ENCODE measurements around the gene CCR6. TPM values are rescaled to one million over a fixed set of nuclear protein-coding genes. Genes with fewer than 3 reads are reported as not detected.

Gene CCR6
- total and polyA plus RNA-seq, 10 of the 15 experiments (the other 5 are each of a cell fraction or from before 2014, with no cell fraction given), result 2.2 to 7.6 (median 6.7) TPM

DNA sequence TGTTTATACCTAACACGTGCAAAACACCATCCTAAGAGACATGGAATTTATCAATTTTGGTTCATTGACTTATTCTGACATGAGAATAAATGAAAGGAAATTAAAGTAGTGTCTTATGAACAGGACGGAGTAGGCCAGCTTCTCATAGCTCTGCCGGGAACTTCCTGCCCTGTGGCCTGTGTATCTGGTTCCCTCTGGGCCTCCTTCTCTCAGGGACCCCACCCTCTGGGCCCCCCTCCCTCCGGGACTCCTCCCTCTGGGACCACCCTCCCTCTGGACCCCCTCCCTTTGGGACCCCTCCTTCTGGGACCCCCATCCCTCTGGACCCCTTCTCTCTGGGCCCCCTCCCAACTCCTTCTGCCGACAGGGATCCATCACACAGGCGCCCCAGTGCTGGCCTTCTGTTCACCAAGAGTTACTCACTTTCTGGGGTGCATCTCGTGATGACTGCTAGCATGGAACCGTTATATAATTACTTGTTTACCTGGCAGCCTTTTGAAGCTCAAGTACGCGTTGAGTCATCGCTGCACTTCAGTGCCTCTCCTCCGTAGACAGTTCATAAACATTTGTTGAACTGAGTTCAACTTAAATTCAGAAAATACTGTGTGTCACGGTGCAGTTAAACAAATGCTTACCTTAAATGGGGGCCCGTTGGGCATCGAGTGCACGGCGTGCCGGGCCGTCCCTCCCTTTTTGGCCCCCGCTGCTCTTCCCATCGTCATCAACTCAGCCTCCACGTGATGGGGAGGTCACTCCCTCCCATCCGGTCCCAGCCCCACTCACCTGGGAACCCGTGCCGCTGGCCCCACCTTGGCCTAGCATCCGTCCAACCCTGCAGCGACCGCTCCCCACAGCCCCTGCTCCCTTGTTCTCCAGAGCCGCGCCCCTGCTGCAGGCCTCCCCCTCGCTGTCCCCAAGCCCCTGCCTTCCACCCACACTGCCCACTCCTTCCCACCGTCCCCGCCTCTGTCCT is 8.1 kb downstream of the CCR6 start:
- FAIRE-seq (no peak), DNase-seq (ENCODE audit: low read depth, low spot score) (no peak), ATAC-seq (peak; percentile 62)
- H3K4me1 ChIP-seq (ENCODE audit: control insufficient read depth, insufficient read depth, low read length), result peaks cover 21% of the 10 kb centered on the region
- in situ Hi-C loops (cut with MboI) (loop anchor here (10.0 to 25.0 kb wide), 2 partner anchors 119 to 356 kb away; no protein-coding TSS in a partner anchor), intact Hi-C loops (cut with micrococcal nuclease; ENCODE audit: unreplicated experiment) (loop anchor here (1.0 to 2.0 kb wide), 2 partner anchors 20 to 36 kb away; no protein-coding TSS in a partner anchor)
- peak overlapping the region; percentile 1; the same call in 1 of the 2 replicates for H3K4me3 ChIP-seq
- H3K36me3 ChIP-seq (ENCODE audit: control insufficient read depth in 2 of 2, insufficient read depth in 2 of 2, low read length in 1 of 2), result peaks cover 0 to 2% of the 10 kb centered on the region in 2 experiments; a peak in 2 of 4 replicates
- ChIA-PET POLR2A (interaction anchor here (1.5 to 14.7 kb wide), 5 partner anchors 11 to 132 kb away, joined by 3 to 279 read pairs (median 12); partner anchors contain the start of genes CCR6 and CEP43), RAD21 (ENCODE audit: unreplicated experiment) (interaction anchor here (1.4 to 5.7 kb wide), 11 partner anchors 9 to 180 kb away, joined by 4 to 84 read pairs (median 9); partner anchors contain the start of genes CCR6 and RNASET2), CTCF (interaction anchor here (1.0 to 5.3 kb wide), 10 partner anchors 9 to 142 kb away, joined by 3 to 60 read pairs (median 10); partner anchors contain the start of gene CEP43), SMC1A (ENCODE audit: uncharacterized antibody, unreplicated experiment) (interaction anchor here (0.6 to 21.7 kb wide), 13 partner anchors 7 to 130 kb away, joined by 3 to 542 read pairs (median 12); partner anchors contain the start of genes CCR6 and CEP43)
- H3K4me2 ChIP-seq (ENCODE audit: control insufficient read depth, insufficient read depth), result peak overlapping the region; percentile 32
- peak overlapping the region; percentile 9 for H3K27ac ChIP-seq (ENCODE audit: control insufficient read depth, insufficient read depth)
- peaks cover 6% of the 10 kb centered on the region for H3K79me2 ChIP-seq (ENCODE audit: control insufficient read depth, insufficient read depth, low read length)
- no peak overlapping the region for H3K9ac ChIP-seq (ENCODE audit: control insufficient read depth, insufficient read depth, low read length)
- no peak overlapping the region for H2AFZ ChIP-seq (ENCODE audit: control insufficient read depth, low read depth, low read length)
- BruUV-seq (replicated peaks), result no TSS peak
- H4K20me1 ChIP-seq (ENCODE audit: control insufficient read depth, insufficient read depth), result no peaks in the 10 kb centered on the region
- whole genome bisulfite sequencing (ENCODE audit: insufficient coverage, insufficient replicate concordance, low lambda C conversion rate, missing lambda C conversion rate), result 25% methylated on average over 28 of the region's 33 CpGs
- peaks cover 5% of the 10 kb centered on the region; the same call in 2 of the 3 replicates for H3K9me3 ChIP-seq (replicated peaks; ENCODE audit: control insufficient read depth, insufficient read depth, low read length)
- no peaks in the 10 kb centered on the region for H3K27me3 ChIP-seq (replicated peaks in 1 of 2; ENCODE audit: control insufficient read depth in 2 of 2, insufficient read depth in 2 of 2, low read length in 1 of 2)
- TF ChIP-seq PAX8 (IDR thresholded peaks at IDR 0.05) (no peak), FOS (IDR thresholded peaks at IDR 0.05; ENCODE audit: borderline replicate concordance, extremely low read depth, insufficient read length) (no peak), MEF2B (IDR thresholded peaks at IDR 0.05; ENCODE audit: partially characterized antibody, poor library complexity, severe bottlenecking) (peak; percentile 7), POU2F2 (IDR thresholded peaks at IDR 0.05; ENCODE audit: borderline replicate concordance, low read depth, low read length) (no peak), NFXL1 (IDR thresholded peaks at IDR 0.05; ENCODE audit: borderline replicate concordance) (no peak), ZNF217 (IDR thresholded peaks at IDR 0.05) (no peak), IKZF1 (conservative IDR thresholded peaks at IDR 0.05) (0 out of 2 replicates have a peak, but pooled peaks have one; percentile 9), ATF7 (IDR thresholded peaks at IDR 0.05; ENCODE audit: low read depth) (peak; percentile 29), DPF2 (IDR thresholded peaks at IDR 0.05) (peak; percentile 31; the same call in 1 of the 2 replicates), SMC3 (IDR thresholded peaks at IDR 0.05; ENCODE audit: borderline replicate concordance, low read length) (no peak), BHLHE40 (IDR thresholded peaks at IDR 0.05; ENCODE audit: borderline replicate concordance in 1 of 2, low read depth in 2 of 2, low read length in 1 of 2) (peak; percentile 53 to 80; a peak in 3 of 4 replicates), PAX5 (IDR thresholded peaks at IDR 0.05; ENCODE audit: borderline replicate concordance, low read depth, low read length) (peak; percentile 41; the same call in 1 of the 2 replicates), HDAC2 (IDR thresholded peaks at IDR 0.05) (no peak)
- TF ChIP-seq, protein P1, sequence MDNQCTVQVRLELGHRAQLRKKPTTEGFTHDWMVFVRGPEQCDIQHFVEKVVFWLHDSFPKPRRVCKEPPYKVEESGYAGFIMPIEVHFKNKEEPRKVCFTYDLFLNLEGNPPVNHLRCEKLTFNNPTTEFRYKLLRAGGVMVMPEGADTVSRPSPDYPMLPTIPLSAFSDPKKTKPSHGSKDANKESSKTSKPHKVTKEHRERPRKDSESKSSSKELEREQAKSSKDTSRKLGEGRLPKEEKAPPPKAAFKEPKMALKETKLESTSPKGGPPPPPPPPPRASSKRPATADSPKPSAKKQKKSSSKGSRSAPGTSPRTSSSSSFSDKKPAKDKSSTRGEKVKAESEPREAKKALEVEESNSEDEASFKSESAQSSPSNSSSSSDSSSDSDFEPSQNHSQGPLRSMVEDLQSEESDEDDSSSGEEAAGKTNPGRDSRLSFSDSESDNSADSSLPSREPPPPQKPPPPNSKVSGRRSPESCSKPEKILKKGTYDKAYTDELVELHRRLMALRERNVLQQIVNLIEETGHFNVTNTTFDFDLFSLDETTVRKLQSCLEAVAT (IDR thresholded peaks at IDR 0.05), result peak; percentile 38; the same call in 1 of the 2 replicates
- TF ChIP-seq, protein P2, sequence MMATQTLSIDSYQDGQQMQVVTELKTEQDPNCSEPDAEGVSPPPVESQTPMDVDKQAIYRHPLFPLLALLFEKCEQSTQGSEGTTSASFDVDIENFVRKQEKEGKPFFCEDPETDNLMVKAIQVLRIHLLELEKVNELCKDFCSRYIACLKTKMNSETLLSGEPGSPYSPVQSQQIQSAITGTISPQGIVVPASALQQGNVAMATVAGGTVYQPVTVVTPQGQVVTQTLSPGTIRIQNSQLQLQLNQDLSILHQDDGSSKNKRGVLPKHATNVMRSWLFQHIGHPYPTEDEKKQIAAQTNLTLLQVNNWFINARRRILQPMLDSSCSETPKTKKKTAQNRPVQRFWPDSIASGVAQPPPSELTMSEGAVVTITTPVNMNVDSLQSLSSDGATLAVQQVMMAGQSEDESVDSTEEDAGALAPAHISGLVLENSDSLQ (IDR thresholded peaks at IDR 0.05), result no peak
- TF ChIP-seq, protein P3, sequence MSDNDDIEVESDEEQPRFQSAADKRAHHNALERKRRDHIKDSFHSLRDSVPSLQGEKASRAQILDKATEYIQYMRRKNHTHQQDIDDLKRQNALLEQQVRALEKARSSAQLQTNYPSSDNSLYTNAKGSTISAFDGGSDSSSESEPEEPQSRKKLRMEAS (IDR thresholded peaks at IDR 0.05; ENCODE audit: low read depth, low read length), result peak; percentile 38; the same call in 1 of the 2 replicates

Data from GM12878 (cell line).